Heart right ventricle (tissue), 16 donors: ENCODE results near the gene DDX39B. TPM values are rescaled to one million over a fixed set of nuclear protein-coding genes. Genes with fewer than 3 reads are reported as not detected.

Experiments used
- ATAC-seq, 8 donors: fragments of 200-7000 bp; cut with Tn5 transposase; one replicate each; pipeline ENCODE4 v1.9.1; 2020; ENCODE audit warnings: mild to moderate bottlenecking in 8 of 8, moderate library complexity in 8 of 8, moderate number of reproducible peaks in 1 of 8
- DNase-seq, 2 donors: peaks; one replicate each; pipeline ENCODE4 v3.0.0-alpha.2; 2020
- H3K27ac ChIP-seq, 10 donors: fragments of 200-600 bp; sonication (generic) in 2 of 10; one replicate each; pipeline versions ENCODE4 v1.5.0 to v1.8.0; 2020 to 2022; ENCODE audit warnings: mild to moderate bottlenecking in 3 of 10
- H3K27me3 ChIP-seq, 7 donors: fragments of 200-600 bp; one replicate each; pipeline ENCODE4 v1.8.0; 2021 to 2022; ENCODE audit warnings: mild to moderate bottlenecking in 2 of 7
- H3K36me3 ChIP-seq, 9 donors: fragments of 200-600 bp; sonication (generic) in 1 of 9; one replicate each; pipeline versions ENCODE4 v1.5.0 to v1.8.0; 2020 to 2022; ENCODE audit warnings: mild to moderate bottlenecking in 2 of 9
- H3K4me1 ChIP-seq, 9 donors: fragments of 200-600 bp; sonication (generic) in 1 of 9; one replicate each; pipeline versions ENCODE4 v1.5.0 to v1.8.0; 2020 to 2022; ENCODE audit warnings: mild to moderate bottlenecking in 4 of 9
- H3K4me3 ChIP-seq, 10 donors: fragments of 200-600 bp; sonication (generic) in 2 of 10; one replicate each; pipeline versions ENCODE4 v1.5.0 to v1.8.0; 2020 to 2022; ENCODE audit warnings: mild to moderate bottlenecking in 7 of 10, moderate library complexity in 2 of 10
- H3K9me3 ChIP-seq, 11 donors: fragments of 200-600 bp in 10 of 11; sonication (generic) in 2 of 11; one replicate each; pipeline versions ENCODE4 v1.5.0 to v1.8.0; 2013 to 2022; ENCODE audit warnings: mild to moderate bottlenecking in 2 of 11, control low read depth in 1 of 11, moderate library complexity in 1 of 11
- CTCF ChIP-seq, 9 donors: fragments of 200-600 bp; sonication (generic) in 2 of 9; IDR thresholded peaks; one replicate each; pipeline versions ENCODE4 v1.5.0 to v1.8.0; 2021 to 2022; ENCODE audit warnings: antibody characterized with exemption in 9 of 9, mild to moderate bottlenecking in 5 of 9, moderate library complexity in 1 of 9
- WGBS, 2 donors: extraction: QIAGEN DNeasy Blood & Tissue Kit; methylation state at CpG; one replicate each; pipeline ENCODE4 v1.1.7; 2013; ENCODE audit warnings: inconsistent platforms in 1 of 2; 5-methylcytosine and 5-hydroxymethylcytosine counted together
- intact Hi-C, 10 donors: fragments of 100-400 bp; cut with DNase I; formaldehyde crosslinking; loops; one replicate each; pipeline versions ENCODE4 v1.11.1 to v1.14.2; 2022
- polyA plus RNA-seq, 2 donors: library from polyadenylated mRNA; stranded (reverse); fragments of 200-250 nt; gene quantifications; one replicate each; pipeline ENCODE4 v1.2.3, GENCODE V29; 2013
- total RNA-seq, 10 donors: library from RNA; stranded (reverse); fragmentation: NEBNext Ultra II Directional in 3 of 10; extraction: Animal tissue kit (Norgen Biotek cat#: 25700) in 3 of 10; gene quantifications; one replicate each; pipeline versions ENCODE4 v1.2.1 to v1.2.4, GENCODE V29; 2021 to 2023
- donor health status: Arrhythmogenic right ventricular cardiomyopathy.
- donor health status: ischemic (EF 13 %, LVEDD 7.1; RV severe dilation, severe dysfunction).
- donor health status: healthy with polysubstance abuse.
- donor health status: DM: no; HTN: yes; CAD: no.
- donor health status: DM: no; HTN: no; CAD: no.
- donor health status: ischemic (EF 25% LVEDD 6.9; RV normal size, moderate dysfunction).
- donor health status: ischemic (EF 25% LVEDD 5.7; RV mildly dilated, moderate dysfunction).
- donor health status: healthy.
- donor health status: DM: yes; HTN: yes; CAD: no.
- donor health status: Ischemic cardiomyopathy.
- donor health status: ischemic (EF 35%, LVEDD 5.7; RV mildly dilated, moderate dysfunction).
- donor health status: nonischemic (EF 11% LVEDD 7.7; RV severe dilation, severe dysfunction).
- donor health status: DM: yes; HTN: yes; CAD: no.
- donor health status: PGD.
- donor health status: ischemic (EF 29% LVEDD 5.4; RV normal size, mild dysfunction).
- donor health status: nonischemic (EF 23%, LVEDD 6.1; RV moderate dilation, normal function).

Gene DDX39B
- total and polyA plus RNA-seq, 12 donors: 154 to 422 (median 172) TPM

GRCh38 chr6:31534521-31535040 is 7.2 kb downstream of the DDX39B start:
- Histone ChIP-seq H3K4me3 (no peak overlapping the region), H3K36me3 (peaks cover 4 to 100% (median 80%) of the 10 kb centered on the region in 9 donors), H3K4me1 (peaks cover 7 to 44% (median 16%) of the 10 kb centered on the region in 9 donors), H3K9me3 (no peaks in the 10 kb centered on the region), H3K27me3 (no peaks in the 10 kb centered on the region), H3K27ac (no peak overlapping the region)
- DNase-seq (no peak), ATAC-seq (no peak)
- WGBS, 2 donors: 89 to 90% methylated on average over 24 of the region's 24 CpGs
- TF ChIP-seq CTCF (IDR thresholded peaks at IDR 0.05): no peak
- intact Hi-C loops: loop anchor here in 1 of 10 donors (5.0 kb wide), 1 partner anchor 37 kb away; the partner anchor contains the start of gene MICB

GRCh38 chr6:31534011-31534410 is 7.8 kb downstream of the DDX39B start:
- ATAC-seq: no peak
- H3K36me3 ChIP-seq: peaks cover 4 to 98% (median 78%) of the 10 kb centered on the region in 9 donors
- 88 to 92% methylated on average over 6 of the region's 6 CpGs for WGBS, 2 donors

GRCh38 chr6:31533455-31533841 is 8.4 kb downstream of the DDX39B start:
- 89 to 91% methylated on average over 1 of the region's 1 CpG for WGBS, 2 donors
- Histone ChIP-seq H3K4me1 (peaks cover 0 to 33% (median 5%) of the 10 kb centered on the region in 9 donors), H3K27ac (no peak overlapping the region), H3K4me3 (no peak overlapping the region), H3K27me3 (no peaks in the 10 kb centered on the region), H3K9me3 (no peaks in the 10 kb centered on the region), H3K36me3 (peaks cover 4 to 92% (median 72%) of the 10 kb centered on the region in 9 donors)
- ATAC-seq (no peak), DNase-seq (no peak)
- intact Hi-C loops: loop anchor here in 1 of 10 donors (5.0 kb wide), 1 partner anchor 36 kb away; the partner anchor contains the start of gene MICB
- no peak for TF ChIP-seq CTCF (IDR thresholded peaks at IDR 0.05)

More at GRCh38 chr6:31534011-31534410, 7.8 kb downstream of the DDX39B start:
- no peak for TF ChIP-seq CTCF (IDR thresholded peaks at IDR 0.05)
- Histone ChIP-seq H3K9me3 (no peaks in the 10 kb centered on the region), H3K4me3 (no peak overlapping the region), H3K4me1 (peaks cover 2 to 38% (median 11%) of the 10 kb centered on the region in 9 donors), H3K27me3 (no peaks in the 10 kb centered on the region), H3K27ac (no peak overlapping the region)
- DNase-seq: no peak
- intact Hi-C loops: loop anchor here in 1 of 10 donors (5.0 kb wide), 1 partner anchor 37 kb away; the partner anchor contains the start of gene MICB

GRCh38 chr6:31532644-31533454 is 9.0 kb downstream of the DDX39B start:
- H3K36me3 ChIP-seq: peaks cover 4 to 86% (median 71%) of the 10 kb centered on the region in 9 donors
- intact Hi-C loops: loop anchor here in 1 of 10 donors (5.0 kb wide), 1 partner anchor 36 kb away; the partner anchor contains the start of gene MICB

More at GRCh38 chr6:31532644-31533454, 9.0 kb downstream of the DDX39B start:
- H3K4me1 ChIP-seq: peaks cover 0 to 28% (median 0%) of the 10 kb centered on the region in 9 donors
- no peaks in the 10 kb centered on the region for H3K9me3 ChIP-seq
- no peaks in the 10 kb centered on the region for H3K27me3 ChIP-seq
- no peak for DNase-seq
- peak in 2 of 8 donors; percentile 20 to 34 for ATAC-seq
- H3K4me3 ChIP-seq: no peak overlapping the region
- 49 to 52% methylated on average over 9 of the region's 9 CpGs for WGBS, 2 donors
- TF ChIP-seq CTCF (IDR thresholded peaks at IDR 0.05): no peak
- peak overlapping the region in 2 of 10 donors; percentile 14 to 48 for H3K27ac ChIP-seq
